ENCODE data around the gene SLC66A3.

SLC66A3 gene

DNA sequence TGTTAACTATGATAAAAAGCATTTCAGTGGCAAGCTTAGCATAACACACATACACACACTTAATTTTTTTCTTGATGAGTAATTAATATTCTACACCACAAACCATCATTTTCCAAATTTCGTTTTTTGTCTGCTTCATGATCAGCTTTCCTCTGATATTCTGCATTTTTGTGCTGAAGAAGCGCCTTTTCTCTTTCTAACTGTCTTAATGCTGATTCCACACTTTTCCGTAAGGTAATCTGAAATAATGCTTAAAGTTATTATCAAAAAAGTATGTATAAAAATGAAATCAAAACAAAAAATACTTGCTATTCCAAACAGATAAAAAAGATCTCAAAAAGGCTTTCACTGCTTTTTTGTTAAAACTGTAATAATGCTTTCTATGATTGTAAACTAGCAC, 60.1 kb downstream of the SLC66A3 start:
- no peaks in the 10 kb centered on the region for H3K27me3 ChIP-seq
- no peak overlapping the region for H3K4me3 ChIP-seq
- peaks cover 63 to 86% (median 71%) of the 10 kb centered on the region in 3 donors for H3K36me3 ChIP-seq
- H3K27ac ChIP-seq, result no peak overlapping the region
- H3K9me3 ChIP-seq, result no peaks in the 10 kb centered on the region
- H3K4me1 ChIP-seq, result no peaks in the 10 kb centered on the region
- intact Hi-C loops (cut with DNase I; ENCODE audit: low total_unique reads), result no loop called here
- TF ChIP-seq, protein P1, sequence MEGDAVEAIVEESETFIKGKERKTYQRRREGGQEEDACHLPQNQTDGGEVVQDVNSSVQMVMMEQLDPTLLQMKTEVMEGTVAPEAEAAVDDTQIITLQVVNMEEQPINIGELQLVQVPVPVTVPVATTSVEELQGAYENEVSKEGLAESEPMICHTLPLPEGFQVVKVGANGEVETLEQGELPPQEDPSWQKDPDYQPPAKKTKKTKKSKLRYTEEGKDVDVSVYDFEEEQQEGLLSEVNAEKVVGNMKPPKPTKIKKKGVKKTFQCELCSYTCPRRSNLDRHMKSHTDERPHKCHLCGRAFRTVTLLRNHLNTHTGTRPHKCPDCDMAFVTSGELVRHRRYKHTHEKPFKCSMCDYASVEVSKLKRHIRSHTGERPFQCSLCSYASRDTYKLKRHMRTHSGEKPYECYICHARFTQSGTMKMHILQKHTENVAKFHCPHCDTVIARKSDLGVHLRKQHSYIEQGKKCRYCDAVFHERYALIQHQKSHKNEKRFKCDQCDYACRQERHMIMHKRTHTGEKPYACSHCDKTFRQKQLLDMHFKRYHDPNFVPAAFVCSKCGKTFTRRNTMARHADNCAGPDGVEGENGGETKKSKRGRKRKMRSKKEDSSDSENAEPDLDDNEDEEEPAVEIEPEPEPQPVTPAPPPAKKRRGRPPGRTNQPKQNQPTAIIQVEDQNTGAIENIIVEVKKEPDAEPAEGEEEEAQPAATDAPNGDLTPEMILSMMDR (IDR thresholded peaks at IDR 0.05), result no peak
- DNase-seq, result no peak

DNA sequence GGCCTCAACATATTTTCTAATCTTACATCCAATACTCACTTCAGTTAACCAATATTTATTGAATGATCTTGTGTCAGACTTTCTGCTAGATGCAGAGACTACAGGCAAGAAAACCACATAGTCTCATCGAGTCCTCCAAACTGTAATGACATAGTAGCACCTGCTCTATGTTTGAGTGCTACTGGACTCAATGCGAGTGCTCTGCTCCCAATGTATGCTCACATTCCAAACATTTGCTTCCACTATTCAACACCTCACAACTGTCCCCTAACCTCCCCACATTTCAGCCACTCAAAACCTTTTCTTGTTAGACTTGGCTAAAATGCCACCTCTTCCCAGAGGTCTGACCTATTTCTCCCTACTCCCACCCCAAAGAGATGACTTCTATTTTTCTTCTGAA, 65.2 kb downstream of the SLC66A3 start:
- H3K36me3 ChIP-seq, result peaks cover 37 to 47% (median 46%) of the 10 kb centered on the region in 3 donors

DNA sequence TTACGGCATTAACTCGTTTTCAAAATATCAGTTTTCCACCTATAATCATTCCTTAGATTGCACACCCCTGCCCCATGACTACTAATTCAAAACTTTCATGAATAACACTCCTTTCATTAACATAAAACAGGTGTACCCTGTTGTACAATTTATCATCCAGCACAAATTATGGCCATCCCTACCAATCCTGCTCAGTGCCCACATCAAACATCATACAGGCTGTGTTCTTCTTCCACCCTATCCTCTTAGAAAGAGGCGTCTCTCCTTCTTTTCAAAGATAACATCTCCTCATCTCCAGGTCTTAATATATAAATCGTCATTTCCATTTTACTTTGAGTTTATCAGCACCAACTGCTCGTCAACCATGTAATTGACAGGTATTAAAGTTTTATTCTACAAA, 67.6 kb downstream of the SLC66A3 start:
- Histone ChIP-seq H3K27ac (no peak overlapping the region), H3K4me1 (peaks cover 0 to 7% (median 1%) of the 10 kb centered on the region in 4 donors), H3K9me3 (no peaks in the 10 kb centered on the region), H3K27me3 (no peaks in the 10 kb centered on the region), H3K36me3 (peaks cover 16 to 36% (median 24%) of the 10 kb centered on the region in 3 donors), H3K4me3 (no peak overlapping the region)
- no peak for DNase-seq
- intact Hi-C loops (cut with DNase I; ENCODE audit: low total_unique reads), result no loop called here
- TF ChIP-seq, protein P1 (IDR thresholded peaks at IDR 0.05), result no peak

More for the DNA sequence above, 65.2 kb downstream of the SLC66A3 start:
- Histone ChIP-seq H3K27ac (no peak overlapping the region), H3K9me3 (no peaks in the 10 kb centered on the region), H3K4me1 (peaks cover 0 to 2% (median 0%) of the 10 kb centered on the region in 4 donors), H3K27me3 (no peaks in the 10 kb centered on the region), H3K4me3 (no peak overlapping the region)
- TF ChIP-seq, protein P1 (IDR thresholded peaks at IDR 0.05), result no peak
- intact Hi-C loops (cut with DNase I; ENCODE audit: low total_unique reads), result no loop called here
- DNase-seq, result no peak

DNA sequence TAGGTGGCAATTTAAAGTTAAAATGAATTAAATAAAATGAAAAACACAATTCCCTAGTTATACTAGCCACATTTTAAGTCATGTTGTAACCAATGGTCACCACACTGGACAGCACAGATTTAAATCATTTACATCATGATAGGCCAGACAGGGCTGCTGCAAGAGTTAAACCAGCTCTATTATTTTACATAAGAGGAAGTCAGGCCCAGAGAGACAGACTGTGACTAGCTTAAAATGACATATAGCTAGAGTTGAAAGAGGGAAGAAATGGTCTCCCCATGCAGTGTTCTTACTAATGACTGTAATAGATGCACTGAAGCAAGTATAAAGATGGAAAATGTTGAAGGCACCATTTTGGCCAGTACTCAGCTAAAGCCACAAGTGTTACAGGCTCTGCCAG, 69.6 kb downstream of the SLC66A3 start:
- no peak for DNase-seq
- Histone ChIP-seq H3K36me3 (peaks cover 10 to 28% (median 14%) of the 10 kb centered on the region in 3 donors), H3K27ac (no peak overlapping the region), H3K4me3 (no peak overlapping the region), H3K4me1 (peaks cover 0 to 26% (median 2%) of the 10 kb centered on the region in 4 donors), H3K27me3 (no peaks in the 10 kb centered on the region), H3K9me3 (no peaks in the 10 kb centered on the region)
- intact Hi-C loops (cut with DNase I; ENCODE audit: low total_unique reads), result no loop called here
- TF ChIP-seq, protein P1 (IDR thresholded peaks at IDR 0.05), result no peak

DNA sequence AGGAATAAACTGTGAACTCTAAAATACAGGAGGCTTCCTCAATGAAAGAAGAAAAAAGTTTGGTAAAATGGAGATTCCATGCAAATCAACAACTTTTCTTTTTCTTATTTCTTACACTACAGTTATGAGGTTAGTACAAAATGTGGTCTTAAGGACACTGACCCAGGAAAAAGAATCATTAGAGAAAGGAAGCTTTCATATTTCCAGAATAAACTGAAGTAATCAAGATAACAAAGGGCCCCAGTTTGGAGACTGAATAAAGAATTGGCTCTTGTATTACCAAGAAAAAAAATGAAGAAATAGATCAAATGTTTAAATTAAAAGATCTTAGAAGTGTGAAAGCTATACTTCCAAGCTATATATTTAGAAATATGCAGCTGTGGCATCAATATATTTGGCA, 72.3 kb downstream of the SLC66A3 start:
- intact Hi-C loops (cut with DNase I; ENCODE audit: low total_unique reads), result no loop called here
- no peak for DNase-seq
- Histone ChIP-seq H3K27me3 (no peaks in the 10 kb centered on the region), H3K4me1 (peaks cover 0 to 33% (median 2%) of the 10 kb centered on the region in 4 donors), H3K27ac (no peak overlapping the region), H3K4me3 (no peak overlapping the region), H3K36me3 (peaks cover 0 to 15% (median 4%) of the 10 kb centered on the region in 3 donors), H3K9me3 (no peaks in the 10 kb centered on the region)
- TF ChIP-seq, protein P1 (IDR thresholded peaks at IDR 0.05), result no peak
